NCI-H345 (cell line): ENCODE results near the gene PARVG.
"Not testable (repeated sequence)": the region's sequence is repeated elsewhere in the genome, so short reads cannot be mapped to it uniquely, and the experiment has no call there.

Experiments used
- DNase-seq: peaks from one replicate; lab custom pipeline; 2025; lab: John Stamatoyannopoulos, UW

PARVG gene

GRCh38 chr22:44213489-44214043 lies 32.8 kb downstream of the PARVG start:
- no peak for DNase-seq

GRCh38 chr22:44214187-44214586 lies 33.5 kb downstream of the PARVG start:
- no peak for DNase-seq

- DNase-seq, result no peak
Observed at GRCh38 chr22:44214764-44215163, 34.0 kb downstream of the PARVG start.

- no peak for DNase-seq
Observed at GRCh38 chr22:44215287-44215686, 34.6 kb downstream of the PARVG start.

- no peak for DNase-seq
Observed at GRCh38 chr22:44217346-44217745, 36.6 kb downstream of the PARVG start.

GRCh38 chr22:44218071-44218470 lies 37.3 kb downstream of the PARVG start:
- DNase-seq, result no peak

- no peak for DNase-seq
Observed at GRCh38 chr22:44219101-44219870, 38.6 kb downstream of the PARVG start.

GRCh38 chr22:44220727-44221680 lies 40.3 kb downstream of the PARVG start:
- DNase-seq, result peak; percentile 4

GRCh38 chr22:44221710-44222475 lies 41.2 kb downstream of the PARVG start:
- no peak for DNase-seq

GRCh38 chr22:44224166-44224565 lies 43.4 kb downstream of the PARVG start:
- no peak for DNase-seq

- DNase-seq, result no peak
Observed at GRCh38 chr22:44225091-44225689, 44.5 kb downstream of the PARVG start.

GRCh38 chr22:44225812-44226211 lies 45.1 kb downstream of the PARVG start:
- DNase-seq, result no peak

GRCh38 chr22:44229331-44229730 lies 48.6 kb downstream of the PARVG start:
- DNase-seq, result no peak

GRCh38 chr22:44229809-44230208 lies 49.1 kb downstream of the PARVG start:
- no peak for DNase-seq

- no peak for DNase-seq
Observed at GRCh38 chr22:44231233-44231632, 50.5 kb downstream of the PARVG start.

GRCh38 chr22:44234372-44234771 lies 53.6 kb downstream of the PARVG start:
- not testable (repeated sequence) for DNase-seq

- no peak for DNase-seq
Observed at GRCh38 chr22:44237290-44237689, 56.6 kb downstream of the PARVG start.

GRCh38 chr22:44241121-44241520 lies 60.4 kb downstream of the PARVG start:
- DNase-seq, result not testable (repeated sequence)

GRCh38 chr22:44242946-44243724 lies 62.4 kb downstream of the PARVG start:
- DNase-seq, result no peak

GRCh38 chr22:44243761-44244160 lies 63.0 kb downstream of the PARVG start:
- DNase-seq, result no peak
